HFFc6 (cell line): ENCODE results near the gene IL11RA. TPM values are rescaled to one million over a fixed set of nuclear protein-coding genes. Genes with fewer than 3 reads are reported as not detected.

Experiments used
- DNase-seq: peaks from one replicate; pipeline ENCODE4 v3.0.0-alpha.2; 2018
- H3K27ac Mint-ChIP-seq: 2 replicates; pipeline ENCODE4 v1.8.0; 2020; ENCODE audit warnings: mild to moderate bottlenecking, mixed read lengths
- H3K27me3 Mint-ChIP-seq: 2 replicates; pipeline ENCODE4 v1.8.0; 2021; ENCODE audit warnings: mild to moderate bottlenecking, moderate library complexity, mixed read lengths; ENCODE audit not compliant: insufficient read depth
- H3K36me3 Mint-ChIP-seq: 2 replicates; pipeline ENCODE4 v1.8.0; 2021; ENCODE audit warnings: low read depth, mixed read lengths
- H3K4me1 Mint-ChIP-seq: 2 replicates; pipeline ENCODE4 v1.8.0; 2020; ENCODE audit warnings: low read depth, mixed read lengths
- H3K4me3 Mint-ChIP-seq: 2 replicates; pipeline ENCODE4 v1.8.0; 2020; ENCODE audit warnings: mild to moderate bottlenecking, moderate library complexity, mixed read lengths
- H3K9me3 Mint-ChIP-seq: 2 replicates; pipeline ENCODE4 v1.8.0; 2020; ENCODE audit warnings: mild to moderate bottlenecking, mixed read lengths
- total RNA-seq, 6 experiments: library from RNA; stranded (reverse); fragmentation: NEBNext Ultra II Directional; extraction: Animal tissue kit (Norgen Biotek cat#: 25700); gene quantifications; 2 replicates in 1 of 6; 3 replicates in 5 of 6; pipeline ENCODE4 v1.2.3, GENCODE V29; 2021
- TF ChIP-seq, protein P1 (sequence below): fragments of 200-600 bp; sonication (generic); IDR thresholded peaks from 2 replicates; pipeline ENCODE4 v1.5.0; 2021; ENCODE audit warnings: antibody characterized with exemption, mild to moderate bottlenecking

The IL11RA gene
- total RNA-seq, 6 experiments from 2014 or later: 20.9 to 26.3 (median 23.6) TPM

DNA sequence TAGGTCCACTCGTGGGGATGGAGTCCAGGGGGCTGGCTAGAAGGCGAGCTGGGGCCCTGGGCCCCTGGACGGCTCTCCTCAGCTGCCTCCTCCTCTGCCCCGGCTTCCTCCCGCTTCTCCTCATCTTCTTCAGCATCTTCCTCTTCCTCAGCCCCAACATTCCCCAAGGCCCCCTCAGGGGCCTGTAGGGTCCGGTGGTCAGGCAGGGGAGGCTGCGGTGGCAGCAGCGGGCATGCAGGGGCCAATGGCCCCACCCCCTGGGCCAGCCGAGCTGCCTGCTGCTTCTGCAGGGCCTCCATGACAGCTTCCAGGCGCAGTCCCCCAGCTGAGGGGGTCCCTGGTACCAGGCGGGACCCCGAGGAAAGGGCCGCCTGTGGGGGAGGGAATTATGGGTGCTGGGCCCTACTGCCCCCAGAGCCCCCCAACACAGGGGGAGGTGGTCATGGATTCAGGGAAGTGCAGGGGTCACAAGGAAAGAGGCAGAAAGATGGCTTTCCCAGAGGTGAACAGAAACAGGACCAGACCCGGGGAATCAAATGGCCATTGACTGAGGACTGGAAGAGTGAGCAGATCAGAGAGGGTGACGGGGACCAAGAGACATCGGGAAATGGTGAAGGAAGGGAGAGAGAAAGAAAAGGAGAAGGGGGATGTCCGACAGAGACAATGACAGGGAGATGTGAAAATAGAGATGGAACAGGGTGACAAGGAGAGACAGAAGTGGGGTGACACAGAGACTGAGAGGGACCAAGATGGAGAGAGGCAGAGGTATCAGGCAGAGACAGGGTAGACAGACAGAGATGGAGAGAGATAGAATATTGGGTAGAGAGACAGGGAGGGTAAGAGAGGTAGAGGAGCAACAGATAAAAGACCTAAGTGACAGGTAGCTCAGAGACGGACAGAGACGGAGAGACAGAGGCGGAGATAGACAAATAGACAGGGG is 24.0 kb upstream of the IL11RA start:
- peaks cover 54% of the 10 kb centered on the region for H3K27me3 Mint-ChIP-seq

DNA sequence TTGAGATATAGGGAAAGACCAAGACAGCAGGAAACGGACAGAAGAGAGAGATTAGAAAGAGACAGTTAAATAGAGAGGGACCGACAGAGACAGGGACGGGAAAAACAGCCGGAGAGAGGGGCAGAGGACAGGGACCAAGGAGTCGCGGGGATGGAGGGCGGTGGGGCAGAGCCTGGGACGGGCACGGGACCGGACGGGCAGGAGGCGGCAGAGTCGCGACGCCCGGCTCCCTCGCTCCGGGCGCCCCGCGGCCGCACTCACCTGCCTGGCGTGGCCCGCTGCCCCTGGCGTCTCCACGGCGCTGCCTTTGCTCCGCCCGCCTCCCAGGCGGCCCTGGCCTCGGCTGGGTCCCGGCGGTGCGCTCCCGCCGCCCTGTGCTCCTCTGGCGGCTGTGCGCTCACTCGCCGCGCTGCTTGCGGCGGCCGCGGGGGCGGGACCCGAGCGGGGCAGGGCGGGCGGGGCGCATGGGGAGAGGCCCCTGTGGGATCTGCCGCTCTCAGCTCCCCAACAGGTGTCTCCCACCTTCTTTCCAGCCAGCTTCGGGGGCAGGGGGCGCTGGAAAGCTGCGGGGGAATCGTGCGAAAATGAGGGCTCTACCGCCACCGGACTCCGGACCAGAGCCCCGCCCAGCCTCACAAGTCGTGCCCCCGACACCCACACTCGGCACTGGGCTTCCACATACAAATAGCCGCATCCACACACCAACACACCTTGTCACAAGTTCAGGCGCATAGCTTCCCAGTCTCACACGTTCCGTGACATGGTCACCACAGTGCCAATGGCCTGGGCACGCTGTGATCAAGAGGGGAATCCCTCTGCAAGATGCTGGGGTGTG is 23.1 kb upstream of the IL11RA start, which contains the start of gene ARID3C:
Gene ARID3C (minus strand): TSS at position 411 of the 835 bp plus-strand sequence. CDS start 1,052 bp downstream, outside the sequence.
- Mint-ChIP-seq H3K36me3 (no peaks in the 10 kb centered on the region), H3K27ac (no peak within 1 kb of the TSS), H3K9me3 (no peaks in the 10 kb centered on the region), H3K4me3 (peak within 1 kb of the TSS; percentile 76), H3K4me1 (peaks cover 16% of the 10 kb centered on the region), H3K27me3 (peaks cover 50% of the 10 kb centered on the region)
- TF ChIP-seq, protein P1, sequence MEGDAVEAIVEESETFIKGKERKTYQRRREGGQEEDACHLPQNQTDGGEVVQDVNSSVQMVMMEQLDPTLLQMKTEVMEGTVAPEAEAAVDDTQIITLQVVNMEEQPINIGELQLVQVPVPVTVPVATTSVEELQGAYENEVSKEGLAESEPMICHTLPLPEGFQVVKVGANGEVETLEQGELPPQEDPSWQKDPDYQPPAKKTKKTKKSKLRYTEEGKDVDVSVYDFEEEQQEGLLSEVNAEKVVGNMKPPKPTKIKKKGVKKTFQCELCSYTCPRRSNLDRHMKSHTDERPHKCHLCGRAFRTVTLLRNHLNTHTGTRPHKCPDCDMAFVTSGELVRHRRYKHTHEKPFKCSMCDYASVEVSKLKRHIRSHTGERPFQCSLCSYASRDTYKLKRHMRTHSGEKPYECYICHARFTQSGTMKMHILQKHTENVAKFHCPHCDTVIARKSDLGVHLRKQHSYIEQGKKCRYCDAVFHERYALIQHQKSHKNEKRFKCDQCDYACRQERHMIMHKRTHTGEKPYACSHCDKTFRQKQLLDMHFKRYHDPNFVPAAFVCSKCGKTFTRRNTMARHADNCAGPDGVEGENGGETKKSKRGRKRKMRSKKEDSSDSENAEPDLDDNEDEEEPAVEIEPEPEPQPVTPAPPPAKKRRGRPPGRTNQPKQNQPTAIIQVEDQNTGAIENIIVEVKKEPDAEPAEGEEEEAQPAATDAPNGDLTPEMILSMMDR: 0 out of 2 replicates have a peak, but pooled peaks have one; percentile 10
- no peak for DNase-seq

More for the DNA sequence above, 24.0 kb upstream of the IL11RA start:
- DNase-seq: no peak
- no peaks in the 10 kb centered on the region for H3K9me3 Mint-ChIP-seq
- H3K36me3 Mint-ChIP-seq: no peaks in the 10 kb centered on the region
- peaks cover 18% of the 10 kb centered on the region for H3K4me1 Mint-ChIP-seq
- TF ChIP-seq, protein P1: no peak
- H3K27ac Mint-ChIP-seq: no peak overlapping the region
- H3K4me3 Mint-ChIP-seq: peak overlapping the region; percentile 76

DNA sequence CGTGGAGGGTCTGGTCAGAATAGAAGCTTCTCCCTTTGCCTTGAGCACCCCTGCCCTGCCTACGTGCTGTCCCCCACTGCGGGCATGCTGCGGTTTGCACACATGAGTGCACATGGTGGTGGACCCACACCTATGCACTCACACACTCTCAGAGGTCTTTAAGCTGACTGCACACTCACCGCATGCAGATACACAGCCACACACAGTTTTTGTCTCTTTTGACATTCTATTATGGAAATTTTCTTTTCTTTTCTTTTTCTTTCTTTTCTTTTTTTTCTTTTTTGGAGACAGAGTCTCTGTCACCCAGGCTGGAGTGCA is 22.5 kb upstream of the IL11RA start:
- Mint-ChIP-seq H3K4me1 (peaks cover 16% of the 10 kb centered on the region), H3K36me3 (no peaks in the 10 kb centered on the region), H3K27me3 (peaks cover 46% of the 10 kb centered on the region), H3K27ac (no peak overlapping the region), H3K4me3 (peak overlapping the region; percentile 69), H3K9me3 (no peaks in the 10 kb centered on the region)
- TF ChIP-seq, protein P1: no peak
- DNase-seq: no peak

DNA sequence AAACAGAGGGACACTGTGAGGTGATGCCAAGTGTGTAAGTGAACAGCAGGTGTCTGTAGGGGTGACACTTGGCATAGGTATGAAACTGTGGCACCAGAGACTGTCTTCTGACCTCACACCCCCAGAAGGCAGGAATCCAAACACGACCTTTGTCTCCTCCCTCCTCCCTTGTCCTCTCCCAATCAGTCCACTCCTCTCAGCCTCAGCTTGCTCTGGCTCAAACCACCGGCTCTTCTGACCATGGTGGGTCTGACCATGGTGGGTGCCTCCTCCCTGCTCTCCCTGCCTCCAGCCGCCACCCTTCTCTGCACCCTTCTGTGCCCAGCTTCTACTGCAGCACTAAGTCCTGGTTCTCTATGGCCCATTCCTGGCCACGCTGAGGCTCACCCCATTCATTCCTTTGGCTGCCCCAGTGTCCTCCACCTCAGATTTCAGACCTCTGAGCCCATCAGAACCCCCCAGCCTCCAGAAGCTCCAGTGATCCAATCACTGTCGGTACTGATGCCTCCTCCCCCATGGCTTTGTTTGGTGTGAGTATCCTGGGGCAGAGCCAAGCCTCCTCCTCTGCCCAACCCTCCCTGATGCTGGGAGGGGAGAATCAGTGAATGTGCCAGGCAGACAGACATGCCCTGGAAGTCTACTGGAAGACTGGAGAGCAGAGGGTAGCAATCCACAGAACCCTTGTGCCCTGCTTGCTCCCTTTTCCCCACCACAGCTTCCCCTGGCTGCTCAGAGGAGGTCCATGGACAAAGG is 21.4 kb upstream of the IL11RA start:
- H3K4me1 Mint-ChIP-seq: peaks cover 20% of the 10 kb centered on the region
- H3K9me3 Mint-ChIP-seq: no peaks in the 10 kb centered on the region
- peaks cover 37% of the 10 kb centered on the region for H3K27me3 Mint-ChIP-seq
- no peak for DNase-seq
- 0 out of 2 replicates have a peak, but pooled peaks cover 8% of the 10 kb centered on the region for H3K36me3 Mint-ChIP-seq
- no peak overlapping the region for H3K4me3 Mint-ChIP-seq
- TF ChIP-seq, protein P1: no peak
- H3K27ac Mint-ChIP-seq: no peak overlapping the region

DNA sequence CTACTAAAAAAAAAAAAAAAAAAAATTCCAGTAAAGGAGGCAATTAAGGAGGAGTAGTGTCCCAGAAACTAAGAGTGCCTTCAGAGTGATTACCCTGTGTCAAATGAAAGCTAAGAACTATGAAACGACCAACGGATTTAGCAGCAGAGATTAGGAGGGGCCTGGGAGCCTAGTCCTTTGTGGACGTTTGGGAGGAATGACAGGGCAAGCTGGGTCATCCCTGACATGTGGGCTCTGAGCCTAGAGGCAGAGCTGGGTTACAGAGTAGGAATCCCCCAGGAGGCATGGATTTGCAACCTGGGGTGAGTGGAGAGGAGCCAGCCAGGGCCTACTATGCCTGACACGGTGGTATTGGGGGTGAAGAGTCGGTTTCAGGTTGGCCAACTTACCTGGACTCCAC is 18.8 kb upstream of the IL11RA start:
- Mint-ChIP-seq H3K9me3 (no peaks in the 10 kb centered on the region), H3K27ac (no peak overlapping the region), H3K4me1 (peaks cover 34% of the 10 kb centered on the region), H3K27me3 (peaks cover 26% of the 10 kb centered on the region), H3K4me3 (no peak overlapping the region), H3K36me3 (peaks cover 11% of the 10 kb centered on the region; the same call in 1 of the 2 replicates)
- TF ChIP-seq, protein P1: no peak
- DNase-seq: no peak
